Left ventricle myocardium superior (tissue), 1 donor: Measurements from ENCODE around the gene AAR2. TPM values are rescaled to one million over a fixed set of nuclear protein-coding genes. Genes with fewer than 3 reads are reported as not detected.

Experiments used
- ATAC-seq: fragments of 200-7000 bp; cut with Tn5 transposase; one replicate; pipeline ENCODE4 v1.9.1; 2020; ENCODE audit warnings: mild to moderate bottlenecking, moderate library complexity
- DNase-seq: peaks from one replicate; pipeline ENCODE4 v3.0.0-alpha.2; 2020
- intact Hi-C: fragments of 100-400 bp; cut with micrococcal nuclease; formaldehyde crosslinking; loops from one replicate; pipeline ENCODE4 v1.11.0; 2022
- total RNA-seq: library from RNA; stranded (reverse); fragmentation: NEBNext Ultra II Directional; extraction: Animal tissue kit (Norgen Biotek cat#: 25700); gene quantifications from one replicate; pipeline ENCODE4 v1.2.1, GENCODE V29; 2021
- donor health status: DM: no; HTN: yes; CAD: no; lungs with severe emphysema.

Gene AAR2
- total RNA-seq, 1 donor from 2014 or later = 14.8 TPM

GRCh38 chr20:36273414-36274180 is 37.3 kb downstream of the AAR2 start:
- DNase-seq (no peak), ATAC-seq (no peak)
- intact Hi-C loops = no loop called here

GRCh38 chr20:36274181-36274841 is 38.0 kb downstream of the AAR2 start:
- DNase-seq (no peak), ATAC-seq (no peak)
- intact Hi-C loops = no loop called here

DNA sequence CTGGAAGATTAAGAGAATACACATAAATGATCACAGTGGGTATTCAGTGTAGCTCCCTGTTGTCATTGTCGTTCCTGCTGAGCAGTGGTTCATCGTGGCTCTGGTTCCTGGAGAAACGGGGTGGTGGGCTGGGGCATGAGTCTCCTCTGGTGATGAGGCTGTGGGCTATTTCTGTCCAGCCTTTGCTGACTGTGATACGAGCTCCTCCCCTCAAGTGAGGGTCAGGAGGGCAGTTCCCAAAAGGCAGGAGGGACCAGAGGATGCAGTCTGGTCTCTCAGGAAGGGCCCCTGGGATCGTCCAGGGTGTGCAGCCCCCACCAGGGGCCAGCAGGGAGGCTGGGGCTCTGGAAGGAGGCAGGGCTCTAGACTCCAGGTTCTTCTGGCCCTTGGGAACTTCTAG is 38.7 kb downstream of the AAR2 start:
- ATAC-seq (no peak), DNase-seq (no peak)
- intact Hi-C loops = no loop called here

DNA sequence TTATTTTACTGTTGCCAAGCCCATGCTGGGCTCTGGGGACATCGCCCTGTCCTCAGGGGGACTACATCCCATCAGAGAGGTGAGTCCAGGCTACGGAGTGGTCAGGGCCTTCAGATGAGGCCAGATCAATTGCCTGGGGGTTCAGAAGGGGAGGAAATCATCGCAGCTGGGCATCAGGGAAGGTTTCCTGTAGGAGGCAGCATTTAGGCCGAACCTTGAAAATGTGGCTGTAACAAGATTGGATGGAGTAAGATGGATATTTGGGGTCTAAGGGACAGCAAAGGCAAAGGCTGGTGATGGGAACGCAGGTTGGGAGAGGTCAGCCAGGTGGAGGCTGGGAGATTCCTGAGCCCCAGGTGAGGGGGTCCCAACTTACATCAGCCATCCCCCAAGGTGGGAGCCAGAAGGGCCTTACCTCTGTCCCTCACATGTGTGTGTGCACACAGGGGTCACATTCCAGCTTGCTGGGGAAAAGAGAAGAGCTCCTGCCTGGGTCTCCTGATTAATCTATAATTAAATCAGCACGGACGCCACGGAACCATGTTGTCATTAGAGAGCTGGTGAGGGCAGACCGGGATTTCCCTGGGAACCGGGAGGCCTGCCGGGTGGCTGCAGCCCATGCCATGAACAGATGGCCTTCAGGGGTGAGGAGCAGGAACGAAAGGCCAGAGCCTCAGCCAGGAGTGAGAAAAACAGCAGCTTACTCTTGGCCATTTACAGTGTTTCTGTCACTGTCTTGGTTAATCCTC is 39.3 kb downstream of the AAR2 start:
- DNase-seq (no peak), ATAC-seq (no peak)
- intact Hi-C loops = no loop called here

- intact Hi-C loops = no loop called here
- ATAC-seq (no peak), DNase-seq (no peak)
Observed at GRCh38 chr20:36277546-36277945, 41.3 kb downstream of the AAR2 start.

- intact Hi-C loops = no loop called here
- no peak for DNase-seq
Observed at GRCh38 chr20:36279362-36279761, 43.1 kb downstream of the AAR2 start.

DNA sequence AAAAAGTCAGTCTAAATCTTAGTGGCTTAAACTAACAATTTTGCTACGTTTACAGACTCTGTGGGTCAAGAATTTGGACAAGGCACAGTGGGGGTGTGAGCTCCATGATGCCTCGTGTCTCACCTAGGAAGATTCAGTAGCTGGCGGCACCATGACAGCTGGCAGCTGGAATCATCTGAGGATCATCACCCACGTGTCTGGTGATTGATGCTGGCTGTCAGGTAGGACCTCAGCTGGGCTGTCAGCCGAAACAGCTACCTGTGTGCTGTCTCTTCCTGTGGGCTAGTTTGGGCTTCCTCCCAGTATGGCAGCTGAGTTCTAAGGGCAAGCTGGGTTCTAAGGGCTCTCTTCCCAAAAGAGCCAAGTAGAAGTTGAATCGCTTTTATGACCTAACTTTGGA is 43.5 kb downstream of the AAR2 start:
- no peak for ATAC-seq
- intact Hi-C loops = no loop called here
- DNase-seq = no peak

More at GRCh38 chr20:36279362-36279761, 43.1 kb downstream of the AAR2 start:
- ATAC-seq = no peak

- no peak for ATAC-seq
- intact Hi-C loops = no loop called here
- no peak for DNase-seq
Observed at GRCh38 chr20:36281785-36282380, 45.6 kb downstream of the AAR2 start.

DNA sequence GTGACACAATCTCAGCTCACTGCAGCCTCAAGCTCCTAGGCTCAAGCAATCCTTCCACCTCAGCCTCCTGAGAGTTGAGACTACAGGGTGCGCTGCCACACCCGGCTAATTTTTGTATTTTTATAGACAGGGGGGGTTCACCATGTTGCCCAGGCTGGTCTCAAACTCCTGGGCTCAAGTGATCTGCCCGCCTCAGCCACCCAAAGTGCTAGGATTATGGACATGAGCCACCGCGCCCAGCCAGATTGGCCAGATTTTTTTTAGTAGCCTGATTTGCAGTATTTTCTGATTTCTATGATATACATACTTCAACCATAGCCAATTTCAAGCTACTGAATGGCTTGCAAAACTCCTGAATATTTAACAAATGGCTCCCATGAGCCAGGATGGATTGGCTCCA is 48.5 kb downstream of the AAR2 start:
- DNase-seq (no peak), ATAC-seq (no peak)
- intact Hi-C loops = no loop called here

GRCh38 chr20:36285746-36286447 is 49.6 kb downstream of the AAR2 start:
- intact Hi-C loops = no loop called here
- DNase-seq (no peak), ATAC-seq (no peak)

- DNase-seq (no peak), ATAC-seq (no peak)
- intact Hi-C loops = no loop called here
Observed at GRCh38 chr20:36297656-36298055, 61.4 kb downstream of the AAR2 start.

- intact Hi-C loops = no loop called here
- DNase-seq = no peak
- ATAC-seq = no peak
Observed at GRCh38 chr20:36298061-36298460, 61.8 kb downstream of the AAR2 start.

GRCh38 chr20:36298795-36299339 is 62.6 kb downstream of the AAR2 start:
- intact Hi-C loops = no loop called here
- DNase-seq (no peak), ATAC-seq (no peak)

- ATAC-seq = no peak
- DNase-seq = no peak
- intact Hi-C loops = no loop called here
Observed at GRCh38 chr20:36299459-36299858, 63.2 kb downstream of the AAR2 start.

DNA sequence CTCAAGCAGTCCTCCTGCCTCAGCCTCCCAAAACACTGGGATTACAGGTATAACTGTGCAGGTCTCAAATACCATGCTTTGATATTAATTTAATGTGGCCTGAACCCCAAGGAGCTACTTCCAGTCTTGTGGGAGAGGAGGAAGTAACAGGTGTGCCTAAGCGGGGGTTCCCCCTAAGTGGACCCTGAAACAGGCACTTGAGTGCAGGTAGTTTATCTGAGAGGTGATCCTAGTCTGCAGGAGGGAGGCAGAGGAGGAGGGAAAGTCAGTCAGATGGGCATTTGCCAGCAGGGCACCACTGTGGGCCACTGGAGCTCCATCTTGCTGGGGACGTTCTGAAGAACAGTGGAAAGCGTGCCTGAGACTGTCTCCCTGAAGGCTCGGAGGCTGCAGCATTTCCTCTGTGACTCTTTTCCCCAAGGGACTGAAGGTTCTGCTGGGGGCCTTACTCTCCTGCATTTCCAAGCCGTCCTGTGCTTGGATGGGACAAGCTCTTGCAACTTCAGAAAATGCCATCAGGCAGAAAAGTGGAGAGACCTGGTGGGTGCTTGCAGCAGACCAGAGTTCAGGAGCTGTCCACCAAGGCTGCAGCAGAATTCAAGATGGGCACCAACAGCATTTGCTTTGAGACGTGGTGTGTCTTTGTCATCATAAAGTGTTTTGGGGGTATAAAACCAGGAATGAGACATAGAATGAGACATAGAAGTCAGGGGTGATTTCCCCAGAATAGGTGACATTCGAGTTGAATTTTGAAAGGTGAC is 65.3 kb downstream of the AAR2 start:
- DNase-seq (no peak), ATAC-seq (no peak)
- intact Hi-C loops = no loop called here

DNA sequence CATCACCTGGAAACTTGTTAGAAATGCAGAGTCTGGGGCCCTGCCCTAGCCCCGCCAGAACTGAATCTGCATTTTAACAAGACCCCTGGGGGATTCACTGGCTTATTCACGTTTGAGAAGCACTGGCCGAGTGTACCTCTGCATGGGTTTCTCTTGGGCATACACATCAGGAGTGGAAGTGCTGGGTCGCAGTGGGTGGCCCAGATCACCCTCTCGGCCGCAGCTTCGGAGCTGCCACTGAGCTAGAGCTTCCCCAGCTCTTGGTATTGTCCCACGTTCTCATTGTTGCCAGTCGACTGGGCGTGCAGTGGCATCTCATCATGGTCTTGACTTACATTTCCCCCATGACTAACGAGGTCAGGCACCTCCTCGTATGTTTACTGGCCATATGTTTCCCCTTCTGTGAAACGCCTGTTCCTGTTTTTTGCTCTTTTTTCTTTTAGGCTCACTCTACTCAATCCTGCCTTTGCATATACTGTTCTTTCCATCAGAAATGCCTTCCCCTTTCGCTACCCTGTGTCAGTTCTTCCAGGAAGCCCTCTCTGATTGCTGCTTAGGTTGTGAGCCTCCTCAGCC is 66.8 kb downstream of the AAR2 start:
- intact Hi-C loops = no loop called here
- ATAC-seq (no peak), DNase-seq (no peak)

DNA sequence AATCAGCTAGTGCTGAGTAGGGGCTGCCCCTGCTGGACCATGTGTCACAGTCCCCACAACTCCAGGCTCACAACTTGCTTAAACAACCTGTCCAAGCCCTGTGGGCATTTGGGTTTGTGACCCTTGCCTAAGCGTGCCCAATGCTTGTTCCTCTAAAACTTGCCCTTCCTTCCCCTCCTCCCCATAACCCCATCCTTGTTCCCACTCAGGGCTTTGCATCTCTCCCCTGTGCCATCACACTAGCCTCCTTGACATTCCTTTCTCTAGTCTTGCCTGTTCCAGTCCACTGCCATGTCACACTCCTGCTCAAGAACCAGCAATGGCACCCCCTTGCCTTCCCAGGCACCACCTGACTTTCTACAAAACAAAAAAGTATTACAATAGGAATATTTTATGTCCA is 67.6 kb downstream of the AAR2 start:
- ATAC-seq = no peak
- intact Hi-C loops = no loop called here
- no peak for DNase-seq
